Measurements from ENCODE around the gene CYRIA. TPM values are rescaled to one million over a fixed set of nuclear protein-coding genes. Genes with fewer than 3 reads are reported as not detected.

Gene CYRIA
- total RNA-seq, 4 donors from 2014 or later, result 1.8 to 4.0 (median 3.7) TPM

DNA sequence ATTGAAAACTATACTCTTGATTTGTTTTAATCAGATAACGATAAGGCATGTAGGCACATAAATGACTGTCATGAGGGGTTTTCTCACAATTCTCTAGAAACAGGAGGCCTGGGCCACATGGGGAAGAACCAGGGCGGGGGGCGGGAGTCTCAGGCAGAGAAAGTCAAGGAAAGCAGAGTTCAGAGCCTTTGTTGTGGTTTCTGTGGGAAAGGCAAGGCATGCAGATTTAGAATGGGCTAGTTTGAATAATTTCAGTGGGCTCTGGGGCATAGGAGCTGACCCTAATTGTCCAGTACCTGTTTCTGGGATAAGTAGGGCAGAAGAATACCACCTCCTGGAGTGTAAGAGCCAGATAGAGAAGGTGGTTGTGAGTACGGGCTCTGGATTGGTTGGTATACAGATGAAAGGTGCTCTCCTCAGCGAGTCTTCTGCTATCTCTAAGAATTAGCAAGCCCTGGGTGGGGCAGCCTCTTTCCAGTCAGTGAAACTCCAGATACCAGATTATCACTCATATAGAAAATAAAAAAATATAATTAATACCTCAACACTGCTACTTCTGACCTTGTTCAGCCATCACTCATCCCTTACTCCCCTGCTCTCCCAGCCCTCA, 41.5 kb upstream of the CYRIA start:
- DNase-seq (ENCODE audit: low spot score in 2 of 2), result no peak
- TF ChIP-seq, protein P1, sequence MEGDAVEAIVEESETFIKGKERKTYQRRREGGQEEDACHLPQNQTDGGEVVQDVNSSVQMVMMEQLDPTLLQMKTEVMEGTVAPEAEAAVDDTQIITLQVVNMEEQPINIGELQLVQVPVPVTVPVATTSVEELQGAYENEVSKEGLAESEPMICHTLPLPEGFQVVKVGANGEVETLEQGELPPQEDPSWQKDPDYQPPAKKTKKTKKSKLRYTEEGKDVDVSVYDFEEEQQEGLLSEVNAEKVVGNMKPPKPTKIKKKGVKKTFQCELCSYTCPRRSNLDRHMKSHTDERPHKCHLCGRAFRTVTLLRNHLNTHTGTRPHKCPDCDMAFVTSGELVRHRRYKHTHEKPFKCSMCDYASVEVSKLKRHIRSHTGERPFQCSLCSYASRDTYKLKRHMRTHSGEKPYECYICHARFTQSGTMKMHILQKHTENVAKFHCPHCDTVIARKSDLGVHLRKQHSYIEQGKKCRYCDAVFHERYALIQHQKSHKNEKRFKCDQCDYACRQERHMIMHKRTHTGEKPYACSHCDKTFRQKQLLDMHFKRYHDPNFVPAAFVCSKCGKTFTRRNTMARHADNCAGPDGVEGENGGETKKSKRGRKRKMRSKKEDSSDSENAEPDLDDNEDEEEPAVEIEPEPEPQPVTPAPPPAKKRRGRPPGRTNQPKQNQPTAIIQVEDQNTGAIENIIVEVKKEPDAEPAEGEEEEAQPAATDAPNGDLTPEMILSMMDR (IDR thresholded peaks at IDR 0.05), result no peak
- TF ChIP-seq POLR2AphosphoS5 (IDR thresholded peaks at IDR 0.05), result no peak
- TF ChIP-seq POLR2A (IDR thresholded peaks at IDR 0.05), result no peak
- TF ChIP-seq EP300 (IDR thresholded peaks at IDR 0.05), result no peak
- 89% methylated on average over 5 of the region's 5 CpGs for WGBS
- no peaks in the 10 kb centered on the region for H3K27me3 ChIP-seq
- no peaks in the 10 kb centered on the region for H3K9me3 ChIP-seq
- H3K27ac ChIP-seq, result no peak overlapping the region
- H3K36me3 ChIP-seq, result no peaks in the 10 kb centered on the region
- H3K4me1 ChIP-seq, result no peaks in the 10 kb centered on the region
- no peak overlapping the region for H3K4me3 ChIP-seq

DNA sequence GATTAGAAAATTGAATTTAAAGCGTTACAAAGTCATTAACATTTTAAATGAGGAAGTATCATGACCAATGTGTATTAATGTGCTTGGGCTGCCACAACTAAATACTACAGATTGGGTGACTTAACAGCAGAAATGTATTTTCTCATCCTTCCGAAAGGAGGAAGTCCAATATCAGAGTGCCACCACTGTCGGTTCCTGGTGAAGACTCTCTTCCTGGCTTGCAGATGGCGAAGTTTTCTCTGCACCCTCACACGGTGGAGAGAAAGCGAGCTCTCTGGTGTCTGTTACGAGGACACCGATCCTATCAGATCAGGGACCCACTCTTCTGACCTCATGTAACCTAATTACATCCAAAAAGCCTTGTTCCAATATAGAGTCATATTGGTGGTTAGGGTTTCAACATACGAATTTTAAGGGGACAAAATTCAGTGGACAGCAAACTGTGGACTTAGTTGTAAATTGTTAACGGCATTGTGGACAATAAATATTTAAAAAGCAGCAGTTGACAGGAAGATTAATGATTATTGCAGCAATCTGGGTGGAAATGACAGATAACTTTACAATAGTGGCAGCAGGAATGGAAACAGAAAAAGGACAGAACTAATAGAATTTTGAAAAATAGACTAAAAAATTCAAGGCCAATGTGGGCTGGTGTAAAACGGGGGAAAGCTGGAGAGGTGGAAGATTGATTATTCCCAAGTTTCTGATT, 35.1 kb upstream of the CYRIA start:
- no peaks in the 10 kb centered on the region for H3K4me1 ChIP-seq
- no peaks in the 10 kb centered on the region for H3K36me3 ChIP-seq
- H3K4me3 ChIP-seq, result no peak overlapping the region
- H3K27ac ChIP-seq, result no peak overlapping the region
- no peaks in the 10 kb centered on the region for H3K27me3 ChIP-seq
- WGBS, result 68% methylated on average over 11 of the region's 11 CpGs
- TF ChIP-seq POLR2A (IDR thresholded peaks at IDR 0.05) (no peak), POLR2AphosphoS5 (IDR thresholded peaks at IDR 0.05) (no peak), EP300 (IDR thresholded peaks at IDR 0.05) (no peak)
- TF ChIP-seq, protein P1 (IDR thresholded peaks at IDR 0.05), result no peak
- no peaks in the 10 kb centered on the region for H3K9me3 ChIP-seq
- no peak for DNase-seq (ENCODE audit: low spot score in 2 of 2)

DNA sequence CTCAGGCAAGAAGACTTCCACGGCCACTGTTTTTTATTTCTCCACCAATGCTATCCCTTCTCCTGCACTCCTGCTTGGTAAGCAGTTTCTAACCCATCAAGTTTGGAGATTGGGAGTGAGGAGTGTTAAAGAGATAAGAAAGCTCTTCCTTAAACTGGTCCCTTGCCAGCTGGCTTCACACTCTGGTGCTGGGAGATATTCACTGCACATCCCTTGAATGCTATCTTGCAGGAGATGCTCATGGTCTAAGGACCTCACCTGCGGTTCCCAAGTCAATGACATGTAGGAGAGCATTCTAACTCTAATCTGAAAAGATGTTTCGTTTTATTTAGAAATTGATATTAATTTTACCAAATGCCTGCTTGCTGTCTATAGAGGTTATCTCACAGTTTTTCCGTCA, 28.2 kb upstream of the CYRIA start:
- H3K4me1 ChIP-seq, result no peaks in the 10 kb centered on the region
- no peaks in the 10 kb centered on the region for H3K9me3 ChIP-seq
- TF ChIP-seq POLR2A (IDR thresholded peaks at IDR 0.05) (no peak), POLR2AphosphoS5 (IDR thresholded peaks at IDR 0.05) (no peak), EP300 (IDR thresholded peaks at IDR 0.05) (no peak)
- TF ChIP-seq, protein P1 (IDR thresholded peaks at IDR 0.05), result no peak
- no peaks in the 10 kb centered on the region for H3K36me3 ChIP-seq
- no peak for DNase-seq (ENCODE audit: low spot score in 2 of 2)
- no peaks in the 10 kb centered on the region for H3K27me3 ChIP-seq
- no peak overlapping the region for H3K4me3 ChIP-seq
- H3K27ac ChIP-seq, result no peak overlapping the region
- WGBS, result 78% methylated on average over 4 of the region's 4 CpGs

DNA sequence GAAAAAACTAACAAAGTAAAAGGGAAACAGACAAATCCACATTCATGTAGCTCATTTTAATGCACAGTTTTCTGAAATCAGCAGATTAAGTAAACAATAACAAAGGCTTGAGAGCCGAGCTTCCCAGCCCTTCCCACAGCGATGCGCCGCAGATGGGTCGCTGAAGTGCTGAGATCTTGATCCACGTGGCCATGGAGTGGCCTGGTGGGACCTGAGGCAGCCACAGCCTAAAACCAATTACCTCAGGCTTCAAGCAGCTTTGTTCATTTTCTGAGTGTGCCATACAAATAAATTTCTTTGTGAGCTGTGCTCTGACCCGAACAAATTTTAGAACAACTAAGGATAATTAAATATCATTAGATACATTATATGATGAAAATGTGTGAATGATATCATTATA, 25.6 kb upstream of the CYRIA start:
- TF ChIP-seq POLR2A (IDR thresholded peaks at IDR 0.05), result no peak
- TF ChIP-seq EP300 (IDR thresholded peaks at IDR 0.05), result no peak
- TF ChIP-seq, protein P1 (IDR thresholded peaks at IDR 0.05), result no peak
- TF ChIP-seq POLR2AphosphoS5 (IDR thresholded peaks at IDR 0.05), result no peak
- Histone ChIP-seq H3K9me3 (no peaks in the 10 kb centered on the region), H3K4me3 (no peak overlapping the region), H3K27me3 (no peaks in the 10 kb centered on the region), H3K4me1 (no peaks in the 10 kb centered on the region), H3K27ac (no peak overlapping the region), H3K36me3 (no peaks in the 10 kb centered on the region)
- WGBS, result 89% methylated on average over 7 of the region's 7 CpGs
- DNase-seq (ENCODE audit: low spot score in 2 of 2), result no peak

DNA sequence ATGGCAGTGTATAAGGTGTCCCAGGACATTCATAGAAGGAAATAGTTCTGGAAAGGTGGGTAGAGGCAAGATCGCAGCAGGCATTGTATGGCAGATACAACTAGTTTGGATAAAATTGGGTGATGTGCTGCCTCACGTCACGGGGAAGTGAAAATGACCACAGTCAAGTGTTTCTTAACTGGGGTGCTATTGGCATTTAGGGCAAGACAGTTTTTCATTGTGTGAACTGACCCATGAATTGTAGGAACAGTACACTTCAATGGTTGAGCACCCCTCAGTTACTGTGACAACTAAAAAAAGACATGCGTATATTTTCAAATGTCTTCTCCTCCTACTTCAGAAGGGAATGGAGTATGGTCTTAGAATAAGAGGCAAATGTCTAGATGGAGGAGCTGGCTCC, 22.3 kb upstream of the CYRIA start:
- 96% methylated on average over 4 of the region's 4 CpGs for WGBS
- no peak for DNase-seq (ENCODE audit: low spot score in 2 of 2)

More for the DNA sequence above, 22.3 kb upstream of the CYRIA start:
- Histone ChIP-seq H3K9me3 (no peaks in the 10 kb centered on the region), H3K27me3 (no peaks in the 10 kb centered on the region), H3K36me3 (no peaks in the 10 kb centered on the region), H3K27ac (no peak overlapping the region), H3K4me3 (no peak overlapping the region), H3K4me1 (no peaks in the 10 kb centered on the region)
- TF ChIP-seq, protein P1 (IDR thresholded peaks at IDR 0.05), result no peak
- TF ChIP-seq POLR2A (IDR thresholded peaks at IDR 0.05) (no peak), POLR2AphosphoS5 (IDR thresholded peaks at IDR 0.05) (no peak), EP300 (IDR thresholded peaks at IDR 0.05) (no peak)

Measured in suprapubic skin (tissue), 4 donors.